Stimulated activated CD4-positive, alpha-beta T cell treated with anti-CD3 and anti-CD28 coated beads, Interleukin-12 subunit alpha, Interleukin-12 subunit beta, amount 100 ng/mL, for 24 hours (primary cell): ENCODE data around the gene IKZF5.

Experiments
- DNase-seq, 2 experiments: peaks; one replicate each; pipeline ENCODE4 v3.0.0-alpha.2; 2020; ENCODE audit warnings: low read depth in 2 of 2

IKZF5 gene

GRCh38 chr10:123016228-123016627 is 7.6 kb upstream of the IKZF5 start:
- no peak for DNase-seq

GRCh38 chr10:123014772-123015171 is 6.2 kb upstream of the IKZF5 start:
- DNase-seq: no peak

GRCh38 chr10:123013456-123014419 is 5.1 kb upstream of the IKZF5 start:
- DNase-seq: no peak

GRCh38 chr10:123011987-123012386 is 3.4 kb upstream of the IKZF5 start:
- no peak for DNase-seq

- DNase-seq: peak; percentile 0 to 3
Observed at GRCh38 chr10:123009105-123009820, 668 bp upstream of the IKZF5 start.

- peak; percentile 13 to 20 for DNase-seq
Observed at GRCh38 chr10:123007558-123008354, 839 bp downstream of the IKZF5 start.

GRCh38 chr10:123004298-123004697 is 4.3 kb downstream of the IKZF5 start:
- DNase-seq: no peak

- DNase-seq: no peak
Observed at GRCh38 chr10:123001370-123001769, 7.2 kb downstream of the IKZF5 start.

- no peak for DNase-seq
Observed at GRCh38 chr10:123000155-123000554, 8.4 kb downstream of the IKZF5 start.

GRCh38 chr10:122999347-122999746 is 9.2 kb downstream of the IKZF5 start:
- no peak for DNase-seq

GRCh38 chr10:122998934-122999333 is 9.7 kb downstream of the IKZF5 start:
- DNase-seq: no peak

GRCh38 chr10:122998360-122998917 is 10.2 kb downstream of the IKZF5 start:
- DNase-seq: no peak

- DNase-seq: no peak
Observed at GRCh38 chr10:122997864-122998263, 10.7 kb downstream of the IKZF5 start.

- no peak for DNase-seq
Observed at GRCh38 chr10:122995936-122996335, 12.7 kb downstream of the IKZF5 start.

- DNase-seq: no peak
Observed at GRCh38 chr10:122993797-122994336, 14.7 kb downstream of the IKZF5 start.

- DNase-seq: no peak
Observed at GRCh38 chr10:122992031-122992585, 16.5 kb downstream of the IKZF5 start.

GRCh38 chr10:122990278-122990677 is 18.3 kb downstream of the IKZF5 start:
- no peak for DNase-seq

- no peak for DNase-seq
Observed at GRCh38 chr10:122988501-122988900, 20.1 kb downstream of the IKZF5 start.

- DNase-seq: no peak
Observed at GRCh38 chr10:122986335-122986734, 22.3 kb downstream of the IKZF5 start.

GRCh38 chr10:122984708-122985107 is 23.9 kb downstream of the IKZF5 start:
- DNase-seq: no peak

GRCh38 chr10:122983898-122984297 is 24.7 kb downstream of the IKZF5 start:
- DNase-seq: no peak
